T1000 (cell line): ENCODE measurements around the gene COL9A1.

Experiments used
- DNase-seq: peaks from one replicate; lab custom pipeline; 2025; ENCODE audit warnings: mixed read lengths; lab: John Stamatoyannopoulos, UW

The COL9A1 gene

GRCh38 chr6:70171236-70171635, 131.6 kb downstream of the COL9A1 start:
- DNase-seq, result no peak

- DNase-seq, result no peak
Measured at GRCh38 chr6:70168681-70169377, 134.1 kb downstream of the COL9A1 start.
